ENCODE results near the gene KATNB1.
"Not testable (repeated sequence)": the region's sequence is repeated elsewhere in the genome, so short reads cannot be mapped to it uniquely, and the experiment has no call there.

Gene KATNB1

DNA sequence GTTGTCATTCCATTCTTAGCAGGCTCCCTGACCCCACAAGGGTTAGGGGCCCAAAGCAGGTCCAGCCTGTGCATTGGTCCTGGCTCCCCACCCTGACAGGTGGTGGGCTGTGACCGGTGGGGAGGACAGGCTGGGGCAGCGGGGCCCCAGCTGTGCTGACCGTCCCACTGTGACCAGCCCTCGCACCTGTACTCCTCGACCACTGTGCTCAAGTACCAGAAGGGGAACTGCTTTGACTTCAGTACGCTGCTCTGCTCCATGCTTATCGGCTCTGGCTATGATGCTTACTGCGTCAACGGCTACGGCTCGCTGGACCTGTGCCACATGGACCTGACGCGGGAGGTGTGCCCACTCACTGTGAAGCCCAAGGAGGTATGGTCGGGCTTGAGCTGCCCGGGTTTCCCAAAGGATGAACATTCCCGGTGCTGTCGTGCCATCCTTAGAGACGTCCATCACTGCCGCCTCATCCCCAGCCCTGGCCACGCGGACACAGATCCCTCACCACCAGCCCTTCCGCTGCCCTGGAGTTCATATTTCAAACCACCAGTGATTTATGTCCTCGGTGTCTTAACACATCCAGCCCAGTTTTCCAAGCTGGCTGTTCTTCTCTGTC is 33.7 kb upstream of the KATNB1 start:
- DNase-seq: no peak

DNA sequence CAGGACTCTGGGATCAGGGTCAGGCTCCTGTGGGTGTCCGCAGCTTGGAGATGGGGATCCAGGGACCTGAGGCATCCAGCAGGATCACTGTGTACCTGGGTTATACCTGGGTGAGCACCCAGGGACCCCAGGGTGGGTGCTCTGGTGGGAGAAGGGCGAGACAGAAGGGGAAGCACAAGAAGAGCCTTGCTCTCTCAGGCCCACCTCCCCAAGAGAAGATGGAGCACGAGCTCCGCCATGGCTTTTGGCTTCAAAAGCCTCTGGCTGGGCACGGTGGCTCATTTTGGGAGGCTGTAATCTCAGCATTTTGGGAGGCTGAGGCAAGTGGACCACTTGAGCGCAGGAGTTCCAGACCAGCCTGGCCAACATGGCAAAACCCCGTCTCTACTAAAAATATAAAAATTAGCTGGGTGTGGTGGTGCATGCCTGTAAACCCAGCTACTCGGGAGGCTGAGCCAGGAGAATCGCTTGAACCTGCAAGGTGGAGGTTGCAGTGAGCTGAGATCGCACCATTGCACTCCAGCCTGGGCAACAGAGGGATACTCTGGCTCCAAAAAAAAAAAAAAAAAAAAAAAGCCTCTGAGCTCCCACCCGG is 32.1 kb upstream of the KATNB1 start:
- no peak for DNase-seq

- no peak for DNase-seq
These were observed 31.3 kb upstream of the KATNB1 start for GRCh38 chr16:57704011-57704904.

GRCh38 chr16:57704905-57705852 is 30.4 kb upstream of the KATNB1 start:
- no peak for DNase-seq

DNA sequence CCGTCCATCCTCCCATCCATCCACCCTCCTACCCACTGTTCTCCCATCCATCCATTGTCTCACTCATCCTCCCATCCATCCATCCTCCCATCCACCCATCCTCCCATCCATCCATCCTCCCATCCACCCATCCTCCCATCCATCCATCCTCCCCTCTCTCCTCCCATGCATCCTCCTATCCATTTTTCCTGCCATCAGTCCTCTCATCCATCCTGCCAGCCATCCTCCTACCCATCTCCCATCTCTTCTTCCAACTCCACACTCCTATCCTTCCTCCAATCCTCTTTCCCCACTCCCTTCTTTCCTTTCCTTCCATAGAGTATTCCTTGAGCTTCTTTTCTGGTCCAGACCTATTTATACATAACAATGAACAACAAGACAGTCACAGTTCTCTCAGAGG is 28.9 kb upstream of the KATNB1 start:
- no peak for DNase-seq

GRCh38 chr16:57707331-57707730 is 28.2 kb upstream of the KATNB1 start:
- no peak for DNase-seq

- no peak for DNase-seq
These were observed 27.4 kb upstream of the KATNB1 start for GRCh38 chr16:57708168-57708567.

GRCh38 chr16:57709663-57710062 is 25.9 kb upstream of the KATNB1 start:
- no peak for DNase-seq

DNA sequence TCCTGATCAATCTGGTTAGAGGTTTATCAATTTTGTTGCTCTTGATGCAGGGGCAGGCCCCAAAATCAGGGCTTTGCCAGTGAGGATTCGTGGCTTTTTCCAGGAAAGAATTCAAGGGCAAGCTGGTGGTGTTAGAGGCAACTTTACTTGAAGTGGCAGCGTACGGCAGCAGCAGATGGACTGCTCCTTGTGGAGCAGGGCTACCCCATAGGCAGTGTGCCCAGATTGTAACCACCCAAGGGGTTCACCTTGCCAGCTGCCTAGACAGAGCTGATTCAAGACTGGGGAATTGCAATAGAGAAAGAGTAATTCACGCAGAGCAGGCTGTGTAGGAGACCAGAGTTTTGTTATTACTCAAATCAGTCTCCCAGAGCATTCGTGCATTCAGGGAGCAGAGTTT is 24.2 kb upstream of the KATNB1 start:
- DNase-seq: no peak

DNA sequence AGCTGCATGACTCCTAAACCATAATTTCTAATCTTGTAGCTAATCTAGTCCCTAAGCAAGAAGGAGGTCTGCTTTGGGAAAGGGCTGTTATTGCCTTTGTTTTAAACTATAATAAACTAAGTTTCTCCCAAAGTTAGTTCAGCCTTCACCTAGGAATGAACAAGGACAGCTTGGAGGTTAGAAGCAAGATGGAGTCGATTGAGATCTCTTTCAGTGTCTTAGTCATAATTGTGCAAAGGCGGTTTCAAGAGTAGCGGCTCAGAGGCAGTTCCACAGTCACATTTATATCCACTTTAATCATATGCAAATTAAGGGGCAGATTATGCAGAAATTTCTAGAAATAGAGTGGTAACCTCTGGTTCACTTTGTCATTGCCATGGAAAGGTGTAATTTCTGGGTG is 23.6 kb upstream of the KATNB1 start:
- DNase-seq: no peak

- DNase-seq: not testable (repeated sequence)
These were observed 23.0 kb upstream of the KATNB1 start for GRCh38 chr16:57712569-57712968.

GRCh38 chr16:57713596-57713995 is 22.0 kb upstream of the KATNB1 start:
- DNase-seq: no peak

GRCh38 chr16:57714047-57714446 is 21.5 kb upstream of the KATNB1 start:
- DNase-seq: no peak

- DNase-seq: peak in 26 of 56 donors; percentile 3 to 61 (median 26)
These were observed 15.4 kb upstream of the KATNB1 start for GRCh38 chr16:57720142-57720575.

DNA sequence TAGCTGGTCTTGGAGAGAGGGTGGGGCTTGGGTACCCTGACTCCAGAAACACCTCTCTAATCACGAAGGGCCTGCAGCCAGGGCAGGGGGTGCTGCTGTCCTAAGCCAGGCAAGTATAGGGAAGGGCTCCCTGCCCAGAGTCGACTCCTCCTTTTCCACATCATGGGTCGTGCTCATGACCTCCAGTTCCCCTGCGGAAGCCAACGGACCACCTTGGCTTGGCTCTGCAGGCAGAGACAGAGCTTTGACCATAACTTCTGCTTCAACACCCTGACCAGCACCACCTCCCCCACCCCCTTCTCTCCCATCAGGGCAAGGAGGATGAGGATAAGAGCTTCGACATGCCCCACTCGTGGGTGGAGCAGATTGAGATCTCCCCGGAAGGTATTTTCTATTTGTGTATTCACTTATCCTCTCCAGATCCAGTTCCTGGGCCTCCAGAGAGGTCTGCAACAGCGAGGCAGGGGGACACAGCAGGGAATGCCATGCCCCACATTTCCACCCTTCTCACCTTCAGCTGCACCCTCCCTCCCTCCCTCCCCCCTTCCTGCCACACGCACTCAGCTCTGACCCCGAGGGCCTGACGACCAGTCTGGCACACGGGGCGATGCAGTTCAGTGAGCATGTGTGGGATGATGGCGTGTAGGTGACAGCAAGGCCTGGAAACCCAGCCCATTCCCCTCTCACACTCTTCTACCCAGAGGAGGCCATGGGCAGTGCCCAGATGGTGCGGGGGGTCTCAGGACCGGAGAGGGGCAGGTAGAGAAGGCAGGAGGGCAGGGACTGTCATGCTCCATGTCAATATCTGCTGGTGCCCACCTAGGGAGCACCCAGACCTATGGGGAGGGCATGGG is 14.0 kb upstream of the KATNB1 start:
- DNase-seq: no peak

DNA sequence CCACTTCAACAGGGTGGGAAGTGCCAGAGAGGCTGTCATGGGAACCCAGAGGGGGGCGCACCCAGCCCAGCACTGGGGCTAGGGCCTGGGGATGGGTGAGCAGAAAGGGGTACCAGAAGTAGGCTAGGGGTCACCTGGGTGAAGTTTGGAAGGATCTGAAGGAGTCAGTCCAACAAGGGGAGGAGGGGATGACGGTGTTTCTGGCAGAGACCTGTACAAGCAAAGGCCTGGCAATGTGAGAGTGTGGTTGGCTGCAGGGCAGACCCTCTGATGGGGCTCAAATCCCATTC is 13.4 kb upstream of the KATNB1 start:
- DNase-seq: no peak

DNA sequence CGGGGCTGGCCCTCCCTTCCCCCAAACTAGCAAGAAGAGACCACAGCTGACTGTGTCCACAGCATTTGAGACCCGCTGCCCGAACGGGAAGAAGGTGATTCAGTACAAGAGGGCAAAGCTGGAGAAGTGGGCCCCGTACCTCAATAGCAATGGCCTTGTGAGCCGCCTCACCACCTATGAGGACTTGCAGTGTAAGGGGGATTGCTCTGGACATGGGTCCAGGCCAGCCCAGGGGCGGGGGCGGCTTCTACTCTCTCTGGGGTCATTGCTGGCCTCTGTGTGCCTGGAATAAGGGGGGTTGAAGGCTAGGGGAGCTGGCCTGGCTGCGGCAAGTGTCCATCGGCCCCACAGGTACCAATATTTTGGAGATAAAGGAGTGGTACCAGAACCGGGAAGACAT is 12.9 kb upstream of the KATNB1 start:
- DNase-seq: no peak

GRCh38 chr16:57723170-57723569 is 12.4 kb upstream of the KATNB1 start:
- no peak for DNase-seq

GRCh38 chr16:57724531-57724930 is 11.0 kb upstream of the KATNB1 start:
- DNase-seq: no peak

DNA sequence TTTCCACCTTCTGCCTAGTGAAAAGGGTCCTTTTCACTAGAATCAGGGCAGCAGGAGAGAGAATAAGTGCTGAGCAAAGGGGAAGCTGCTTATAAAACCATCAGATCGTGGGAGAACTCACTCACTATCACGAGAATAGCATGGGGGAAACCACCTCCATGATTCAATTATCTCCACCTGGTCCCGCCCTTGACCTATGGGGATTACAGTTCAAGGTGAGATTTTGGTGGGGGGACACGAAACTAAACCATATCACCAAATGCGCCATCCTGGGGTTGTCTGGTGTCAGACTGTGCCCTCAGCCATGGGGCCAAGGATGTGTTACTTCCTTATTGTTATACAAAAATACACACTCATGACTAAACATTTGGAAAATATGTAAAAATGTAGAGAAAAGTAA is 10.4 kb upstream of the KATNB1 start:
- DNase-seq: no peak

DNA sequence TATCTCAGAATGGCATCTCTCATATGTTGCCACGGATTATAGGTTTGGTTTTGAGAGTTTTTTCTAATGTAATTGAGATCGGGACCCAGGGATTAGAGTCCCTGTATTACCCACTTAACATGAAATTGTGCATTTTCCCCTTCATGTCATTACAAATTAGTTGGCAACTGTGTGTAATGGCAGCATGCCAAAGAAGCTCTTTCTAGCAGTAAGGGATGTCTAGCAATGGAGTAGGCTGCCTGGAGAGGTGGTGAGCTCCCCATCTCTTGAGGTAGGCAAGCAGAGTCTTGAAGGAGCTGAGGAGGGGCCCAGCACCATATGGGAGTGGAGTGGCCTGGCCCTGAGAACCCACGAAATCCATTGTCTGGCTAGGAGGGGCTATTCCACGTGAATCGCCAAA is 10.0 kb upstream of the KATNB1 start:
- DNase-seq: no peak
